Thyroid gland (tissue), 4 donors: ENCODE measurements around the gene HCST.

Source experiments
- CTCF ChIP-seq, 6 experiments: fragments of 200-600 bp in 3 of 6; fragments of 450-650 bp in 3 of 6; sonication (generic) in 3 of 6; IDR thresholded peaks; one replicate each; pipeline ENCODE4 v1.5.1; 2016 to 2019; ENCODE audit warnings: antibody characterized with exemption in 6 of 6, mild to moderate bottlenecking in 2 of 6, inconsistent platforms in 1 of 6, moderate library complexity in 1 of 6
- POLR2A ChIP-seq, 2 donors: fragments of 450-650 bp; IDR thresholded peaks; one replicate each; pipeline ENCODE4 v1.6.1; 2017; ENCODE audit warnings: antibody characterized with exemption in 2 of 2, mild to moderate bottlenecking in 2 of 2, moderate library complexity in 1 of 2

GRCh38 chr19:35862528-35862927, 39.8 kb upstream of the HCST start:
- TF ChIP-seq CTCF (IDR thresholded peaks at IDR 0.05) (no peak), POLR2A (IDR thresholded peaks at IDR 0.05) (no peak)
